Endodermal cell (in vitro differentiated cells): ENCODE data around the gene JMJD7. TPM values are rescaled to one million over a fixed set of nuclear protein-coding genes. Genes with fewer than 3 reads are reported as not detected.

Source experiments
- DNase-seq: peaks from one replicate; pipeline ENCODE4 v3.0.0-alpha.2; 2017
- H3K27ac ChIP-seq: 2 replicates; pipeline ENCODE4 v1.5.1; 2013; ENCODE audit warnings: mild to moderate bottlenecking, low read depth, low read length, moderate library complexity
- H3K27me3 ChIP-seq: 2 replicates; pipeline ENCODE4 v1.6.1; 2013; ENCODE audit warnings: mild to moderate bottlenecking, low read length, moderate library complexity; ENCODE audit not compliant: insufficient read depth, control insufficient read depth, poor library complexity, severe bottlenecking
- H3K36me3 ChIP-seq: 2 replicates; pipeline ENCODE4 v1.7.0; 2013; ENCODE audit warnings: mild to moderate bottlenecking, low read length, moderate library complexity; ENCODE audit not compliant: control insufficient read depth, insufficient read depth
- H3K4me1 ChIP-seq: one replicate; pipeline ENCODE4 v1.7.0; 2013; ENCODE audit warnings: low read length; ENCODE audit not compliant: control insufficient read depth, insufficient read depth
- H3K4me3 ChIP-seq: 2 replicates; pipeline ENCODE4 v1.5.1; 2013; ENCODE audit warnings: mild to moderate bottlenecking, low read length, moderate library complexity
- H3K9ac ChIP-seq: 2 replicates; pipeline ENCODE4 v1.6.1; 2013; ENCODE audit warnings: mild to moderate bottlenecking, low read length, moderate library complexity; ENCODE audit not compliant: poor library complexity, severe bottlenecking; ENCODE audit errors: extremely low read depth
- H3K9me3 ChIP-seq: 2 replicates; pipeline ENCODE4 v1.6.1; 2013; ENCODE audit warnings: mild to moderate bottlenecking, low read length, moderate library complexity; ENCODE audit not compliant: control insufficient read depth
- H3K27ac Mint-ChIP-seq: 2 replicates; pipeline ENCODE4 v1.8.0; 2020; ENCODE audit warnings: mixed read lengths
- H3K27me3 Mint-ChIP-seq: 2 replicates; pipeline ENCODE4 v1.8.0; 2021; ENCODE audit warnings: mild to moderate bottlenecking, mixed read lengths; ENCODE audit not compliant: insufficient read depth
- H3K36me3 Mint-ChIP-seq: 2 replicates; pipeline ENCODE4 v1.8.0; 2020; ENCODE audit warnings: low read depth, mixed read lengths
- H3K4me1 Mint-ChIP-seq: 2 replicates; pipeline ENCODE4 v1.8.0; 2020; ENCODE audit warnings: mixed read lengths
- H3K4me3 Mint-ChIP-seq: 2 replicates; pipeline ENCODE4 v1.8.0; 2020; ENCODE audit warnings: mild to moderate bottlenecking, moderate library complexity, mixed read lengths
- H3K9me3 Mint-ChIP-seq: 2 replicates; pipeline ENCODE4 v1.8.0; 2020; ENCODE audit warnings: mild to moderate bottlenecking, mixed read lengths
- WGBS, 2 experiments: methylation state at CpG; one replicate each; pipeline versions ENCODE4 v1.1.5 to v1.1.7; 2013; ENCODE audit warnings: missing lambda C conversion rate in 2 of 2, mixed read lengths in 1 of 2; ENCODE audit not compliant: insufficient coverage in 1 of 2, insufficient read length in 1 of 2; 5-methylcytosine and 5-hydroxymethylcytosine counted together
- total RNA-seq, 2 donors: library from RNA; stranded (reverse); fragmentation: NEBNext Ultra II Directional in 1 of 2; extraction: Animal tissue kit (Norgen Biotek cat#: 25700) in 1 of 2; gene quantifications; 2 replicates in 1 of 2; 3 replicates in 1 of 2; pipeline ENCODE4 v1.2.1, GENCODE V29; 2021
- TF ChIP-seq, protein P1 (sequence below): fragments of 200-600 bp; sonication (generic); conservative IDR thresholded peaks from 2 replicates; pipeline ENCODE4 v1.5.0; 2021; ENCODE audit warnings: antibody characterized with exemption, mild to moderate bottlenecking

Gene JMJD7
- total RNA-seq, 2 donors from 2014 or later, result 18.4 to 22.1 TPM

DNA sequence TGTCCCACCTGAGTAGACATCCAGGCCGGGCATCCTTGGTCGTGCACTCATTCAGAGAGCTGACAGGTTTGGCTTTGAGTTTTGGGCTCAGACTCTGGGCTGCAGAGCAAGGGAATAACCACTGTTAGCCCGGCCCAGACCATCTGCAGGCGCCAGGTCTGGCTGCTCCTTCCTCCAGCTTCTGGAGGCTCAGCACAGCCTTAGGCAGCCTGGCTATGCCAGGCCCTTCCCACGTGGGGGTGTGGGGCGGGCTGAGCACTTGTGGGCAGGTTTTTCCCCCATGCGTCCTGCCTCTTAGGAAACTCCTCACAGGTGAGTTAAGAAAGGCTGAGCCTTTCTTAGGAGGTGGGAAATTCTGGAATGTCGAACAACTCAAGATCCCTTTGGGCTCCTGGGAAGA lies 22.0 kb downstream of the JMJD7 start:
- no peak for DNase-seq
- Mint-ChIP-seq H3K4me1 (no peaks in the 10 kb centered on the region), H3K27me3 (peaks cover 1% of the 10 kb centered on the region), H3K9me3 (no peaks in the 10 kb centered on the region), H3K27ac (peak overlapping the region; percentile 14), H3K4me3 (no peak overlapping the region), H3K36me3 (peaks cover 18% of the 10 kb centered on the region)
- no peak overlapping the region for H3K27ac ChIP-seq
- no peak overlapping the region for H3K9ac ChIP-seq
- TF ChIP-seq, protein P1, sequence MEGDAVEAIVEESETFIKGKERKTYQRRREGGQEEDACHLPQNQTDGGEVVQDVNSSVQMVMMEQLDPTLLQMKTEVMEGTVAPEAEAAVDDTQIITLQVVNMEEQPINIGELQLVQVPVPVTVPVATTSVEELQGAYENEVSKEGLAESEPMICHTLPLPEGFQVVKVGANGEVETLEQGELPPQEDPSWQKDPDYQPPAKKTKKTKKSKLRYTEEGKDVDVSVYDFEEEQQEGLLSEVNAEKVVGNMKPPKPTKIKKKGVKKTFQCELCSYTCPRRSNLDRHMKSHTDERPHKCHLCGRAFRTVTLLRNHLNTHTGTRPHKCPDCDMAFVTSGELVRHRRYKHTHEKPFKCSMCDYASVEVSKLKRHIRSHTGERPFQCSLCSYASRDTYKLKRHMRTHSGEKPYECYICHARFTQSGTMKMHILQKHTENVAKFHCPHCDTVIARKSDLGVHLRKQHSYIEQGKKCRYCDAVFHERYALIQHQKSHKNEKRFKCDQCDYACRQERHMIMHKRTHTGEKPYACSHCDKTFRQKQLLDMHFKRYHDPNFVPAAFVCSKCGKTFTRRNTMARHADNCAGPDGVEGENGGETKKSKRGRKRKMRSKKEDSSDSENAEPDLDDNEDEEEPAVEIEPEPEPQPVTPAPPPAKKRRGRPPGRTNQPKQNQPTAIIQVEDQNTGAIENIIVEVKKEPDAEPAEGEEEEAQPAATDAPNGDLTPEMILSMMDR, result no peak
- H3K4me3 ChIP-seq, result no peak overlapping the region
- 84 to 86% methylated on average over 7 to 8 of the region's 8 CpGs for WGBS, 2 experiments
- H3K4me1 ChIP-seq, result no peaks in the 10 kb centered on the region
- H3K36me3 ChIP-seq, result no peaks in the 10 kb centered on the region
- H3K9me3 ChIP-seq, result no peaks in the 10 kb centered on the region
- no peaks in the 10 kb centered on the region for H3K27me3 ChIP-seq

DNA sequence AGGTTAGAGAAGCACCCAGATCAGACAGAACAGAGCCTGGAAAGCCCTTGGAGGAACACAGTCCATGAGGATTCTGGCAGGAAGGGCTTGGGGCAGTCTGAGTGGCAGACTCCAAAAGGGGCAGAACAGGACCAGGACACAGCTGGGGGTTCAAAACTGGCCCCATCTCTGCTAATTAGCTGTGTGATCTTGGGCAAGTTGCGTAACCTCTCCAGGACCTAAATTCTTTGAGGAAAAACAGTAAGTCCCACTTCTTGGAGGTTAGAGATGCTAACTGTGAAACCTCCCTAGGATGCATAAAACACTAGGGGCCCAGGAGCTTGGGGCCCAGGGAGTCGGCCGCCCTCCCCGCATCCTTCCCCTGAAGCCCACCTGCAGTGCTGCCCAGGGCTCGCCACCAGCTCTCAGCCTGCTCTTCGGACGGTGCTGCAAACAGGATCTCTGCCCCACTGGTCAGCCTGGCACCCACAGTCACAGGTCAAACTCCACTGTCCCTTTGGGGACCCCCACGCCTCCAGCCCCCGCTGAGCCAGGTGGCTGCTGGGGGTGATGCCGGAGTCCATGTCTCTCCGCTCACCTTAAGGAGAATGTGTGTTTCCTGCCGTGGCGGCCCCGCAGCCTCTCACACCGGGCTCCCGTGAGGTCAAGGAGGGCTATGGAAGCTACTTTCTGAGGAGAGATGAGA lies 22.7 kb downstream of the JMJD7 start:
- Mint-ChIP-seq H3K9me3 (no peaks in the 10 kb centered on the region), H3K4me1 (peaks cover 3% of the 10 kb centered on the region), H3K27me3 (peaks cover 1% of the 10 kb centered on the region), H3K36me3 (peaks cover 18% of the 10 kb centered on the region), H3K27ac (peak overlapping the region; percentile 39), H3K4me3 (no peak overlapping the region)
- no peak for DNase-seq
- TF ChIP-seq, protein P1, result no peak
- no peak overlapping the region for H3K4me3 ChIP-seq
- no peaks in the 10 kb centered on the region for H3K9me3 ChIP-seq
- no peak overlapping the region for H3K9ac ChIP-seq
- no peaks in the 10 kb centered on the region for H3K36me3 ChIP-seq
- no peaks in the 10 kb centered on the region for H3K27me3 ChIP-seq
- 94 to 99% methylated on average over 12 to 16 of the region's 16 CpGs for WGBS, 2 experiments
- H3K4me1 ChIP-seq, result no peaks in the 10 kb centered on the region
- no peak overlapping the region for H3K27ac ChIP-seq

DNA sequence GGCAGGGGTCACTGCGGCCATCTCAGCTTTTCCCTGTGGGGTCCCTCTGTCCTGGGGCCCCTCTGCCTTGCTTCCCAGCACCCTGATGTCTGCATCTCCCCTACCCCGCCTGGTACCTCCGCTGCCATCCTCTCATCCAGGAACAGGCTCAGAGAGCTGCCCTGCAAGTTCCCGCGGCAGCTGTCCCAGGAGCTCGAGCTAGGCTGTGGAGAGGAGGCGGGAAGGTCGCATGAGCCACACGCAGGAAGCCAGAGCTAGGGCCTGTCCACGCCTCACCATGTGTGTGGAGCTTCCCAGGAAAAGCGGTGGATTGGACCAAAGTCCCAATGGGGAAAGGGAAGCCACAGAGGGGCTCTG lies 23.3 kb downstream of the JMJD7 start:
- 92 to 93% methylated on average over 11 of the region's 11 CpGs for WGBS, 2 experiments
- H3K4me1 ChIP-seq, result no peaks in the 10 kb centered on the region
- no peak for DNase-seq
- H3K9me3 ChIP-seq, result no peaks in the 10 kb centered on the region
- H3K27me3 ChIP-seq, result no peaks in the 10 kb centered on the region
- H3K36me3 ChIP-seq, result no peaks in the 10 kb centered on the region
- H3K4me3 ChIP-seq, result no peak overlapping the region
- Mint-ChIP-seq H3K36me3 (peaks cover 16% of the 10 kb centered on the region), H3K9me3 (no peaks in the 10 kb centered on the region), H3K4me1 (peaks cover 3% of the 10 kb centered on the region), H3K4me3 (no peak overlapping the region), H3K27ac (peak overlapping the region; percentile 39), H3K27me3 (peaks cover 1% of the 10 kb centered on the region)
- TF ChIP-seq, protein P1, result no peak
- no peak overlapping the region for H3K9ac ChIP-seq
- H3K27ac ChIP-seq, result no peak overlapping the region
